Measurements from ENCODE around the gene FOLR3.
A peak's percentile ranks its signal among the peaks of the same experiment; 100 is the strongest.
"Not testable (repeated sequence)": the region's sequence is repeated elsewhere in the genome, so short reads cannot be mapped to it uniquely, and the experiment has no call there.

FOLR3 gene

GRCh38 chr11:72124046-72124445 lies 11.5 kb upstream of the FOLR3 start:
- DNase-seq = no peak

- DNase-seq = no peak
These were observed 9.6 kb upstream of the FOLR3 start for GRCh38 chr11:72125956-72126355.

DNA sequence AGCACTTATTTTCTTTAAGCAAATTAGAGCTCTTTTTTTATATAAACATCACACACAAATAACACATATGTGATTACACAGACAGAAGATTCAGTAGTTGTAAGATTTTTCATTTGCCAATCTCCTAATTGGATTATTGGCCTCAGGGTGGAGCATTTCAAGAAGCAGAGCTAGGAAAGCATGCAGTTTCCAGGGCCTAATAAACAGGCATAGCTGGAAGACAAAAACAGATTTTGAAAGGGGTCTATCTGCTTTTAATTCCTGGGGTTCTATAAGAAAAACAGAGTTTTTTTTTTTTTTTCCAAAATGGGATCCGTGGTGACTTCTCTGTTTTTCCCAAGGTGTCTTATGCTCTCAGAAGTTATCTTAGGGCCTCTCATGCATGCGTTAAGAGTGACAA lies 7.6 kb upstream of the FOLR3 start:
- no peak for DNase-seq

- no peak for DNase-seq
These were observed 6.1 kb upstream of the FOLR3 start for GRCh38 chr11:72129381-72129780.

DNA sequence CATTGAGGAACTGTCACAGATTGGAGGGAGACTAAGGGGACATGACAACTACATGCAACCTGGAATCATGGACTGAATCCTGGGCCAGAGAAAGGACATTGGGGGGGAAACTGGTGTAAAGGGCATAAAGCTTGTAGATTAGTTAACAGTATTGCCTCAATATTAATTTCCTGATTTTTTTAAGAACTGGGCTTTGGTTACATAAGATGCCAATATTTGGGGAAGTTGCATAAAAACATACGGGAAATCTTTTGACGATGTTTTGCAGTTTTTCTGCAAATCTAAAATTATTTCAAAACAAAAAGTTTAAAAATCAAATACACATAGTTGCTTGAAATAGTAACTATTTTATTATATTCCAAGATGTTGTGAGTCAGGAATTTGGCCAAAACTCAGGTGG lies 2.9 kb upstream of the FOLR3 start:
- DNase-seq = peak in 3 of 4 experiments; percentile 20 to 81 (median 70)

DNA sequence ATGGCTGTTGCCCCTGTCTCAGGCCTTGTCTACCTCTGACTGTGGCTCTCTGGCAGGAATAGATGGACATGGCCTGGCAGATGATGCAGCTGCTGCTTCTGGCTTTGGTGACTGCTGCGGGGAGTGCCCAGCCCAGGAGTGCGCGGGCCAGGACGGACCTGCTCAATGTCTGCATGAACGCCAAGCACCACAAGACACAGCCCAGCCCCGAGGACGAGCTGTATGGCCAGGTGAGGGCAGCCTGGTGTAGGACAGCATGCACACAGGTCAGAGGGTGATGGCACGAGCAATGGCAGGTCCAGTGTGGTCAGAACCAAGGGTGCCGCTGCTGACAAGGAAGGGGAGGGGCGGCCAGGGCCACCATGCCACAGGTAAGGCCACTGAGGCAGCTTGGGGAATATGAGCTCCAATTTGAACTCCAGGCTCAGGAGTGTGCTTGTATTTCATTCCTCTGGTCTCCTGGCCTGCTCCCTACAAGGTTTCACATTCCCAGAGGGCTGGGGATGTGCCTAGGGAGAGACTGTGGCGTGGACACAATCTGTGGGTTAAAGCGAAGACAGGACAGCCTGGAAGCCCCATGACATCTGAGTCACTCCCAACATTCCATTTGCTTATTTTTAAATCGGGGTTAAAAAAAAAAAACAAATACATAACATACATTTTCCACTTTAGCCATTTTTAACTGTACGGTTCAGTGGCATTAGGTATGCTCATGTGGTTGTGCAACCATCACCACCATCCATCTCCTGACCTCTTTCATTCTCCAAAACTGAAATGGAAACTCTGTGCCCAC lies 562 bp downstream of the FOLR3 start:
- DNase-seq = no peak

- DNase-seq = peak in 1 of 4 experiments; percentile 14
These were observed 1.2 kb downstream of the FOLR3 start for GRCh38 chr11:72136684-72137262.

DNA sequence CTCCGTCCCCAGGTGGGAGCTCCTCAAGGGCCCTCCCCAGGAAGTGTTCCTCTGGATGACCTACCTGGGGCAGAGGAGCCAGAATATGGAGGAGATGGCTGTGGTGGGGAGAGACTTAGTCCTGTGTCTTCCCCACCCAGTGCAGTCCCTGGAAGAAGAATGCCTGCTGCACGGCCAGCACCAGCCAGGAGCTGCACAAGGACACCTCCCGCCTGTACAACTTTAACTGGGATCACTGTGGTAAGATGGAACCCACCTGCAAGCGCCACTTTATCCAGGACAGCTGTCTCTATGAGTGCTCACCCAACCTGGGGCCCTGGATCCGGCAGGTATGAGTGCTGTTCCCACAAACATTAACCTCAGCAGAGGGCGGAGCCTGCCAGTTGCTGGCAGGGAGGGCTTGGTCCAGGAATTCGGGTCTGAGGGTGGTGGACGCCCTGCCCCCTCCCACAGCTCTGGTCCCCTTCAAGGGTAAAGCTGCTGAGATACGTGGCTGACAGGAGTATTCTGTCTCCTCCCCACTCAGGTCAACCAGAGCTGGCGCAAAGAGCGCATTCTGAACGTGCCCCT lies 3.4 kb downstream of the FOLR3 start:
- DNase-seq = no peak

DNA sequence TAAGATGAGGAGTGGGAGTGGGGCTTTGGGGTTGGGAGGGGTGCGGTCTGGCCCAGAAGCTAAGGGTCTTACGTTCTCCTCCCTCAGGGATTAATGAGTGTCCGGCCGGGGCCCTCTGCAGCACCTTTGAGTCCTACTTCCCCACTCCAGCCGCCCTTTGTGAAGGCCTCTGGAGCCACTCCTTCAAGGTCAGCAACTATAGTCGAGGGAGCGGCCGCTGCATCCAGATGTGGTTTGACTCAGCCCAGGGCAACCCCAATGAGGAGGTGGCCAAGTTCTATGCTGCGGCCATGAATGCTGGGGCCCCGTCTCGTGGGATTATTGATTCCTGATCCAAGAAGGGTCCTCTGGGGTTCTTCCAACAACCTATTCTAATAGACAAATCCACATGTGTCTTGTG lies 4.0 kb downstream of the FOLR3 start:
- no peak for DNase-seq

DNA sequence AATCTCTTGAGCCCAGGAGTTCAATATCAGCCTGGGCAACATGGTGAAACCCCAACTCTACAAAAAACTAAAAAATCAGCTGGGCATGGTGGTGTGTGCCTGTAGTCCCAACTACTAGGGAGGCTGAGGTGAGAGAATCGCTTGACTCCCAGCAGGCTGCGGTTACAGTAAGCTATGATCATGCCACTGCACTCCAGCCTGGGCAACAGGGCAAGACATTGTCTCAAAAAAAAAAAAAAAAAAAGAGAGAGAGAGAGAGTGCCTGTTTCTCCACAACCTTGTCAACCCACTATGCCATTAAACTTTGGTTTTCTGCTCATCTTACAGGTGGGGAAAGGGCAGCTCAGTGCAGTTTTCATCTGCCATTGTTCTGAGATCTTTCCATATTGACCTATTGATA lies 5.1 kb downstream of the FOLR3 start:
- no peak for DNase-seq

GRCh38 chr11:72141066-72141465 lies 5.5 kb downstream of the FOLR3 start:
- DNase-seq = no peak

DNA sequence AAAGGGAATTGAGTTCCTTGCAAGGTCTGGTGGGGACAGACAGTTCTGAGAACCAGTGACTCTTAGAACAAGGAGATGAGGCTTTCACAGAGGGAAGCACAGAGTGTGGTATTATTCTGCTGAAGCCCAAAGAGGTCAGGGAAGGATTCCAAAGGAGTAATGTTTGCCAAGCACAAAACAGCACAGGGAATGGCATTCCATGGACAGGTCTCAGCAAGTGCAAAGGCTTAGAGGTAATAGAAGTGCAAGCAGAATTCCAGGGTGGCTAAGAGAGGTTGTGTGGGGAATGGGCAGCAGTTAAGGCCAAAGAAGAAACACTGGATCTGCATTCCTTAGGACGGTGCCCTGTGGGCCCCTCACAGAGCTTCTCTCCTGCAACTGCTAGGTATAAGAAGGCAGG lies 6.6 kb downstream of the FOLR3 start:
- DNase-seq = not testable (repeated sequence)

GRCh38 chr11:72142543-72142942 lies 7.0 kb downstream of the FOLR3 start:
- DNase-seq = not testable (repeated sequence)

DNA sequence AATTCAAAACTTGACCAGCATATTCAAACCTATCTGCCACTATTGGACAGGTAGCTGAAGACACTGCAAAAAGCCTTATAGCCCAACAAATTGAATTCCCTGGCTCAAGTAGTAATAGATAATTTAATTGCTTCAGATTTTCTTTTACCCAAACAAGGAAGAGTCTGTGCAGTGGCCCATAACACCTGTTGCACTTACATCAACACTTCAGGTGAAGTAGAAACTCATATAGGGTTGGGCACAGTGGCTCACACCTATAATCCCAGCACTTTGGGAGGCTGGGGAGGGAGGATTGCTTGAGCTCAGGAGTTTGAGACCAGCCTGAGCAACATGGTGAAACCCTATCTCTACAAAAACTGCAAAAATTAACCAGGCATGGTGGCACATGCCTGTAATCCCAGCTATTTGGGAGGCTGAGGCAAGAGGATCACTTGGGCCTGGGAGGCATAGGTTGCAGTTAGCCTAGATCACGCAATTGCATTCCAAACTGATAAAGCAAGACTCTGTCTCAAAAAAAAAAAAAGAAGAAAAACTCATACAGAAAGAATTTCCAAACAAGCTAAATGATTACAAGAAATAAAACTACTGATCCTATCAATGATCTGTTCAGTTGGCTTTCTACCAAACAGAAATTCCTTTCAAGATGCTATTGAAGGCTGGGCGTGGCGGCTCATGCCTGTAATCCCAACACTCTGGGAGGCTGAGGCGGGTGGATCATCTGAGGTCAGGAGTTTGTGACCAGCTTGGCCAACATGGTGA lies 9.5 kb downstream of the FOLR3 start:
- DNase-seq = no peak

DNA sequence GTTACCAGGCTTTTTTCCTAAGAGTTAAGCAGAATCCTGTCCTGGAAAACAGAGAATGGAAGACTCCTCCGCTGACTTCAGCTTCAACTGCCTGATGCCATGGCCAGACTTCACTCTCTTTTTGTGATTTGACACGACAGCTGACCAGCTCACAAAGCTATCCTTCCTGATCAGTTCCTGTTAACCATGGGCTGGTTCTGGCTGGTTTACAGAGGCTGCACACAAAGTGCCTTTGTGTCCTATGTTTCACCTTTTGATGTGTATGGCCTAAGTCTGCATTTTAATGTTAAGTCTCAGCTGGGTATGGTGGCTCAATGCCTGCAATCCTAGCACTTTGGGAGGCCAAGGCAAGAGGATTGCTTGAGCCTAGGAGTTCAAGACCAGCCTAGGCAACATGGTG lies 11.1 kb downstream of the FOLR3 start:
- no peak for DNase-seq

- DNase-seq = no peak
These were observed 15.4 kb downstream of the FOLR3 start for GRCh38 chr11:72150882-72151281.

GRCh38 chr11:72153874-72154273 lies 18.3 kb downstream of the FOLR3 start:
- DNase-seq = not testable (repeated sequence)

GRCh38 chr11:72154816-72155215 lies 19.3 kb downstream of the FOLR3 start:
- DNase-seq = no peak

DNA sequence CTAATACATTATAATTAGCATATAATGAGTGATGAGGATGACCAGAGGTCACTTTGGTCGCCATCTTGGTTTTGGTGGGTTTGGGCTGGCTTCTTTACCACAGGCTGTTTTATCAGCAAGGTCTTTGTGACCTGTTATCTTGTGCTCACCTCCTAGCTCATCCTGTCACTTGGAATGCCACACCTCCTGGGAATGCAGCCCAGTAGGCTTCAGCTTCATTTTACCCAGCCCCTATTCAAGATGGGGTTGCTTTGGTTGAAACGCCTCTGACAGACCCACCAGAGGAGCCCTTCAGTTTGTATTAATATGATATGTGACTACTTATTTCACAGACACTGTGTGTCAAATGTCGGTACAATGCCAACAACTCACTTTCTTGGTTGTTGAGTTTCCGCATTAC lies 20.2 kb downstream of the FOLR3 start:
- DNase-seq = no peak

DNA sequence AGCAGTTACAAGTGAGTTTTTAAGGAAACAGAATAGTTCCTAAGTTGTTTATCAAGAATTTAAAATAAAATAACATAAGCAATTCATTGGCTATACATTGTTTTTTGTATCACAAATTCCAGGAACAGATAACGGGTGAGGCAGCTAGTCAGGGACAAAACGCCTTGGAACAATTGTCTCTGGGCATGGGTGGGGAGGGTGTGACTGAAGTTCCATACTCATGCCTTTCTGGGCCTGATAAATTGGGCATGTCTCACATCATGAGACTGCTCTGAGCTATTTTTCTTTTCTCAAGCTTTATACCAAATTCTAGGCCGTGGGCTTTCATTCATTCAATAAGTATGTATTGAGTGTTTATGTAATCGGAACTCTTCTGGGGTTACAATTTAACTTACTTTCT lies 21.6 kb downstream of the FOLR3 start:
- no peak for DNase-seq

DNA sequence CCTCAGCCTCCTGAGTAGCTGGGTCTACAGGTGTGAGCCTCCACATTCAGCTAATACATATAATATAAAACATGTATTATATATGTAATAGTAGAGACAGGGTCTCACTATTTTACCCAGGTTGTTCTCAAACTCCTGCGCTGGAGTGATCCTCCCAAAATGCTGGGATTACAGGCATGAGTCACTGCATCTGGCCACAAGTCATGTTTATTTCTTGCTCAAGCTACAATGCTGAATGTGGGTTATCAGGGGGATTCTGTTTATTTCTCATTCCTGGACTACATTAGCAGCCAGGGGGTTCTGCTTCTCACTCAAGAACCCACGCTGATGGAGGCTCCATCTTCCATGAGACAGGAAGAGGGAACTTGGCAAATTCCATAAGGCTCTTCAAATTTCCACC lies 24.8 kb downstream of the FOLR3 start:
- DNase-seq = no peak

DNA sequence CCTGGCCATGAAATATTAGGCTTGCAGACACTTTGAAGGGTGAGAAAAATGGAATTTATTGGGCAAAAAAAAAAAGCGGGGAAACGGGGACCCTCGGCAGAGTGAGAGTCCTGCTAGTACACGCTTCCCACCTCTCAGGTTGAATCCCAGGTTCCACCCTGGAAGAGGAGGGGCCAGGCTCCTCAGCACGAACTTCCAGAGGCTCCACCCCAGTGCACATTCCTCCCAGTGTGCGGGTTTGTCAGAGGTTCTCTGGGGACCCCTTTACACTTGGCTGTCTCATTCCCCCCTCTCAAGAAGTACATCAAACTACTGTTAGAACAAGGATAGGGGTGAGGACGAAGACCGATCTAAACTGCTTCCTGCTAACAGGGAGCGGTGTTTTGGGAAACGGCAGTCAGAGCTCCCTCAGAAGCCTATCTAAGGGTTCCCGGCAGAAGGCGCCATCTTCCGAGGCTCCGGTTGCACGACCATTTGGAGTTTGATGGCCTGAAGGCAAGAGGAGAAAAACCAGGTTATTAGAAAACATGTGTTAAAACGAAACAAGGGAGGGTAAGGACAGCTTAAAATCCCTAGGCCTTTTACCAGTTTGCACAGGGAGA lies 27.5 kb downstream of the FOLR3 start:
- DNase-seq = no peak

- DNase-seq = not testable (repeated sequence)
These were observed 28.7 kb downstream of the FOLR3 start for GRCh38 chr11:72164187-72164586.
